Stimulated activated CD8-positive, alpha-beta memory T cell treated with anti-CD3 and anti-CD28 coated beads, Interleukin-7, amount 100 ng/mL, for 4 hours (primary cell): ENCODE results near the gene CTDSP2.
"Not testable (repeated sequence)": the region's sequence is repeated elsewhere in the genome, so short reads cannot be mapped to it uniquely, and the experiment has no call there.

ENCODE experiments used
- DNase-seq, 2 donors: peaks; one replicate each; pipeline ENCODE4 v3.0.0-alpha.2; 2020; ENCODE audit warnings: low read depth in 2 of 2

Gene CTDSP2

GRCh38 chr12:57852620-57853500, 6.3 kb upstream of the CTDSP2 start:
- no peak for DNase-seq

DNA sequence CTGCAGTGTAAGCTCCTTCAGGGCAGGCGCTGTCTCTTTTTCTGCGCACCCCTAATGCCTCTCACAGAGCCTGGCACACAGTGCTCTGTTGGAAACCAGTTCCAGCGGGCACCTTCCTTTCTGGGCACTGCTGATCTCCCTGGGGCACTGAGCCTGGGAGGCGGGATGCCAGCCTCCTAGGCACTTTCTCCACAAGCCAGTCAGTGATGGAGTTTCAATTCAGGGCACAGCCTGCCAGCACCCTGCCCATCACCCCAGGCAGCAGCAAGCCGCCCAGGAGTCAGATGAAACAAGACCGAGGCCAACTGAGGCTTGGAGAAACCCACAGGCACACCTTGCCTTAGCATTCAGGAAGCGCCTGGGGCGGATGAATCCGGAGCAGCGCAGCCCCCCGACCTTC, 5.7 kb upstream of the CTDSP2 start:
- no peak for DNase-seq

DNA sequence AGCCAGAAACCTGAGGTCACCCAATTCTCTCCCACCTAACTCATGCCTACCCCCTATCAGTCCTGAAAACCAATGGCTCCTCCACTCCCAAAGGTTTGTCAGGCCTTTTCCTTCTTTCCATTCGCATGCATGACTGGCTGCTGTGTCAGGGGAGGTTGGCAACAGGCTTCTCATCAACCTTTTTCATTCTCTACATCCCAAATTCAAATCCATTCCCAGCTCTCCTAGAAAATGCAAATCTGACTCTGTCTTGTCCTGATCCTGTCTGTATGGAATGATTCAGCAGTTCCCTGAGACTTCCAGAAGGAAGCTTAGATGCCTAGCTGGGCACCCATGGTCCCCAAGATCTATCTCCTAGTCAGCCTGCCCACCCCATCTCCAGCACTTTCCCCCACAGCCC, 5.0 kb upstream of the CTDSP2 start:
- DNase-seq = no peak

DNA sequence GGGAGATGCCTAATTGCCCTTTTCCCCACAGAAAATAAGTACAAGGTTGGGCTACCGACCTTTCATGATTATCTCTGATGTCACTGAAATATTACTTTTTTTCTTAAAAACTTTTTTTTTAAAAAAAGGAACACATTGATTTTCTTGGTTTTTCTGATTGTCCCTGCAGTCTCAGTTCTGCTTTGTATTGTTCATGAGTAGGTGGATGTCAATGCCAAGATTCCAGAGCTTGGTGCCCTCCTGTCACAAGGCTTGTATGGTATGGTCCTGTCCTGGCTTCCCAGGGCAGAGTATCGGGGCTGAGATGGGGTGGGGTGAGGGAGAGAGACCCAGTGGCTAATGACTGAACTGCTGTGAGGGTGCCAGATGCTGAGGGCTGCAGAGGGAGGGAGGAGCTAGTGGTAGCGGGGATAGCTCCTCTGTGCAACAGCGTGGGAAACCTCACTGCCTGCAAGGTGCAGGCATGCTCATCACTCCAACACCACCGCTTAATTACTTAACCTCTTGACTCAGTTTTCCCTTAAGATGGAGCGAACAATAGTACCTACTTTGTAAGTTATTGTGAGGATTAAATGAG, 4.4 kb upstream of the CTDSP2 start:
- no peak for DNase-seq

DNA sequence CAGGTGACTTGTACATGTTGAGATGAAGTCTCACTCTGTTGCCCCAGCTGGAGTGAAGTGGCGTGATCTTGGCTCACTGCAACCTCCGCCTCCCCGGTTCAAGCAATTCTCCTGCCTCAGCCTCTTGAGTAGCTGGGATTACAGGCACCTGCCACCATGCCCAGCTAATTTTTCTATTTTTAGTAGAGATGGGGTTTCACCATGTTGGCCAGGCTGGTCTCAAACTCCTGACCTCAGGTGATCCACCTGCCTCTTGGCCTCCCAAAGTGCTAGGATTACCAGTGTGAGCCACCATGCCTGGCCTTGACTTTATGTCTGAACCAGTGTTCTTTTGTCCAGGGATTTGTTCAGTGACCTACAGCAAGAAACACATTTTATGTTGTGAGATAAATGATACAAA, 2.9 kb upstream of the CTDSP2 start:
- not testable (repeated sequence) for DNase-seq

- DNase-seq = no peak
Observed at GRCh38 chr12:57849035-57849434, 2.5 kb upstream of the CTDSP2 start.

DNA sequence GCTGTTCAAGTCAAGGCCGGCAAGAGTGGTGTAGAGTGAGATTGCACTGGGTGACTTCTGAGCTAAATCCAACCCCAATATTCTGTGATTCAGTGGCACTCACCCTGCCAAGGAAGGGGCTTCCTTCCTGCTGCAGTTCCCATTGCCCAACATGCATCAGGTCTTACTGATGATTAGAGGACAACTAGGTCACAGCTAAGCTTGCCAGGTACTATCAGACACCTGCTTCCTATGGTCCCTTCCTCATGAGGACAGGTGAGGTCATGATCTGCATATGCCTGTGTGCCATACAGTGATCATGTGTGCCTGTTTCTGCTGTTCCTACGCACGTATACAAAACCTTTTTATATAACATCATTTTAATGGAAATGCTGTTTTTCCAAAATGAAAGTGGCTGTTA, 1.7 kb upstream of the CTDSP2 start:
- no peak for DNase-seq

DNA sequence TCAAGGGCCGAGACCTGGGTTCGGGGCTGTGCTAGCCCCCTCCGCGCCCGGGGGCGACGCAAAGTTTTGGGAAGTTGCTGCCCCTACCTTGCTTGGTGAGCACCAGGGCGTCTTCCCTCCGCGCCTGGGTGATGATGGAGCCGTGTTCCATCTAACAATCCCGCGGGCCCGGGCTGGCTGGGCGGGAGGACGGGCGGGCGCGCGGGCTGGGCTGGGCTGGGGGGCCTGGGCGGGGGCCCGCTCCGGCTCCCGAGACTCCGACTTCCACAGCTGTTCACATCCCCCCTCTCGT, 298 bp downstream of the CTDSP2 start:
- DNase-seq = no peak

GRCh38 chr12:57845478-57846284, 848 bp downstream of the CTDSP2 start:
- DNase-seq = peak in 1 of 2 donors; percentile 55

GRCh38 chr12:57844709-57845477, 1.6 kb downstream of the CTDSP2 start:
- DNase-seq = no peak

GRCh38 chr12:57842342-57843294, 3.9 kb downstream of the CTDSP2 start:
- DNase-seq = no peak

DNA sequence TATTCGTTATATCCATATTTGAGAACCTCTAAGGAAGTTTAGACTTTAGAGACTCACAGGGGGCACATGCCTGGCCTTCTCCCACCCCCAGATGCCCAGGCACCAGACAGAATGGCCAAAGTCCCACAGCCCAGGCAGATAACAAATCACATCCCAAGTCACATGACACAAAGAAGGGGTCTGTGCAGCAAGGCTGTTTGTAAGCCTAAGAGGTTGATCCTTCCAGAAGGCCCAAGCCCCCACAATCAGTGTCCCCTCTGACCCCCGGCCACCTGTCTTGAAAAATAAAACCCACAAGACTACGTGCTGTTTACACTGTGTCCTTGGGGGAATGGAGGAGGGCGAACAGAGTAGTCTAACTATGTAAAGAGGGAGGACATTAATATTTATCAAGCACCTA, 5.1 kb downstream of the CTDSP2 start:
- no peak for DNase-seq

DNA sequence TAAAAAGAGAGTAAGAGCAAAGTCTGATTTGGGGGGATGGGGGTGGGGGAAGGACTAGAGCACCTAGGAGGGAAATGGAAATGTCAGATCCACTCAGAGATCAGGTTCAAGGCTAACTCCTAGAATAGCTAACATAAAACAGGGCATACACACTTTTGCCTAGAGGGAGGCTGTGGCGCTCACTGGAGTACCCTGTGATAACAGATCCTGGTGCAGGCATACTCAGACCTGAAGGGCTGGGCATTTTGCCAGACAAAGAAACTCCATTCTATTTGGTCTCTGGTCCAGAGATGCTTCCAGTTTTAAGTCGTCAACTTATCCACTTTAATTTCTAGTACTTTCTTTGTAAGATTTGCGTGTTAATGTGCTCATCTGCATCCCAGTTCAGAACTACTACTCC, 5.8 kb downstream of the CTDSP2 start:
- no peak for DNase-seq

DNA sequence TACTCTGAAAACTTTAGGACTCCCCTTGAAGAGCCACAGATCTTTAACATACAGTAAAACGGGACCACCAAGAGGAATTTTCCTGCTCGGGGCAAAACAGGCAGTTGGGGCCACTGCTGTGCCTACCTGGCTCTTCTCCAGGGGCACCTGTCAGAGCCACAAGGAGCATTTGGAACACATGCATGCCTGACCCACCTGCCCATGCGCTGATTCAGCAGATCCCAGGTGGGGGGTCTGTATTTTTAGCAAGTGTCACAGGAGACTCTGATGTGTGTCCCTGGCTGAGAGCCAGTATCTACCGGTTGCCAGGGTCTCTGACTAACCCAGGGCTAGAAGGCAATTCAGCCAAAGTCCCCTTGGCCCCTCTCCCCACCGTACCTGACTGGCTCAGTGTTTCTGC, 6.5 kb downstream of the CTDSP2 start:
- DNase-seq = no peak

- no peak for DNase-seq
Observed at GRCh38 chr12:57838594-57839302, 7.8 kb downstream of the CTDSP2 start.

- DNase-seq = no peak
Observed at GRCh38 chr12:57837864-57838562, 8.5 kb downstream of the CTDSP2 start.

DNA sequence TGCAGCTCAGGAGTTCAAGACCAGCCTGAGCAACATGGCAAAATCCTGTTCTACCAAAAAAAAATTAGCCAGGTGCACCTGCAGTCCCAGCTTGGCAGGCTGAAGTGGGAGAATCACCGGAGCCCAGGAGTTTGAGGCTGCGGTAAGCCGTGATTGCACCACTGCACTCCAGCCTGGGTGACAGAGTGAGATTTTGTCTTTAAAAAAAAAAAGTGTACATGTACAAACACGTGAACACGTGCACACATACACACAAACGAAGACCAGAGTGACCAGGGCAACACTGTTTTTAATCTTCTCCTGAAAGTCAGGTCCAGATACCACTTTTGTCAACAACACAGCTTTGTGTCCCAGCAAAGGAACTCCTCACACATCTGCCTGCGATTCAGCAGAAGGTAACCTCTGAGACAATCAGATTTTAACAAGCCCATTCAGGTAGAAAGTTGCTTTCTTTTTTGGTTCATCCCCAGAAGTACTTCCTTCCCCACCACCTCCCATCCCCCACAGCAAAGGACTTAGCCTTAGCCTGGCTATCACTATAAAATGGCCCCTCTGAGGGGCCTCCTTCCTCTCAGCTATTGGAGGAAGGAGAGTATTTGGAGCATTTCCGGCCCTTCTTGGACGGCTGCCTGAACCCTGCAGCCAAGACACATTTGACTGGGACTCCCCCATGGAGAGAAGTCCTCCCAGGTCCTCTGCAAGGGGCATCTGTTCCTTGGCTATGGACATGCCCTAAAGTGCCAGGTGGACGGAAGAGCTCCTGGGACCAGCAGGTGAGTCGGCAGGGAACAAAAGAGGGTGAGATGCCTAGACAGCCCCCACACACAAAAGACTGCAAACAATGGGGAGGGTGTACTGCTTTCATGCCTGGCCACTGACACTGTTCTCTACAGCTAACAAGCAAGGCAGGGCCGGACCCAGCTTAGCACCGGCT, 9.8 kb downstream of the CTDSP2 start:
- no peak for DNase-seq
